Stimulated activated CD4-positive, alpha-beta T cell treated with anti-CD3 and anti-CD28 coated beads, TNF-alpha, amount 100 ng/mL, for 4 hours (primary cell): ENCODE measurements around the gene GNPAT.

Experiments used
- DNase-seq, 3 experiments: peaks; one replicate each; pipeline ENCODE4 v3.0.0-alpha.2; 2020; ENCODE audit warnings: low read depth in 3 of 3

GNPAT gene

DNA sequence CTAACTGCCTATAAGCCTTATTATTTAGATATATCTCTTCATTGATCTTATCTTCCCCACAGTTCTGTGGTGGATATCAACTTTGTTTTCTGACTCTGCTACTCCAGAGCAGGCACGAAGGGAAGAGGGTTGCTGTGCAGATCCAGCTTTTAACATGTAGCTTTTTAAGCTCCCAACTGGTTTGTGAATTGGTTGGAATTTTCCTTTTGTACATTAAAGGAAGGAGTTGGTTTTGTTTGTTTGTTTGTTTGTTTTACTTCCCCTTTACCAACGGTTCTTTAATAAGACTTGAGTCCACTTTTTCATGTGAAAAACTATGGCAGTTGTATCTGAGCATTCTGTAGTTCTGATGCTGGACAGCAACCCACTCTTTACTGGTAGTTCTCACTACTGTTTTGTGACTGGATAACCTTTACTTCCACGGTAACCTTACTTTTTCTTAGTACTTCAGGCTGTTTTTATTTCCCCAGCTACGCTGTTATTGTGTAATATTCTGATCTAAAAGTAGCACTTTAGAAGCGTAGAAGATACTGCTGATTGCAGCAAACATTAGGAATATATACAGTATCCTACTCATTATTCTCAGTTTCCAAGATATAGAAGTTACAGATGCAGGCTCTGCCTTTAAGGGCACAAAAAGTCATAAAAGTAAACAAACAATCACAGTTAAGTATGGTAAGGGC is 1.6 kb downstream of the GNPAT start:
- no peak for DNase-seq

- no peak for DNase-seq
These were observed 7.8 kb downstream of the GNPAT start for GRCh38 chr1:231248778-231249177.

DNA sequence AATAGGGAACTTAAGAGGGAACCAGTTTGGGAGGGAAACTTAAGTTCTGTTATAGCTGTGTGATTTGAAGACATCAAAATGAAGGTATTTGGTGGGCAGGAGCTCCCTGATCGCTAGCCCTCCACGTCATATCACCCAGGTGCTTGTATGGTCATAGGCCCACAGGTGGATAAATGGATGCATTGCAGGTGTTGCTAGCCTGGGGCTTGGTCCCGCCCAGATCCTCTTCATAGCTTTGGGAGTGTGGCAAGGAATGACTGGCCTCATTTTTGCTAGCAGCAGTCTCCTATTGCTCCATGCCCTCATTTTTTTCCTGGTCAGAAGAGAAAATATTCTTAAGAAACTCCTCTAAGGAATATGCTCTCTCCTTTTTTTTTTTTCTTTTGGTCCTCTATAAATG is 11.3 kb downstream of the GNPAT start:
- DNase-seq = no peak

GRCh38 chr1:231260351-231260750 is 19.3 kb downstream of the GNPAT start:
- no peak for DNase-seq

- DNase-seq = no peak
These were observed 23.6 kb downstream of the GNPAT start for GRCh38 chr1:231264642-231265041.

- no peak for DNase-seq
These were observed 24.4 kb downstream of the GNPAT start for GRCh38 chr1:231265379-231265778.

DNA sequence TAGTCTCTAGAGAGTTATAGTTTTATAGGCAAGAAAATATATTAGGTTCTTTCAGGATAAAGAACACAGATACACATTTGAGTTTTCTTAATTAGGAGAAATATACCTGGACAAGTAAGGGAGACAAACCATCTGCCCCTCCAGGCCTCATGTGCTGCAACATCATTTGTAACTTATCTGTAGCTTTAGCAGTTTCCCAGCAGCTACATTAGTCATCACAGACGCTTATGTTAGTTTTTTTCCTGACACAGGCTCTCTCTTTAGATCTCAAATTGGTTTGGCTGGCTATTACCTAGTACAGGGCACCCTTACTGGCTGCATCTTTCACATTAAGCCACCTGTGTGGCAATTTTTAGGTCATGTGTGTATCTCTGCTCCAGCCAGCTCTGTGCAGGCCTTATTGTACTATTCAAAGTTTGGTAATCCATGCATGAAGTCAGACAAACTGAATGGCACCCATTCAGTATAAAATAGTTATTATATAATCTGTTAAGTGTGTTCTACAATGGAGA is 25.9 kb downstream of the GNPAT start:
- DNase-seq = no peak

DNA sequence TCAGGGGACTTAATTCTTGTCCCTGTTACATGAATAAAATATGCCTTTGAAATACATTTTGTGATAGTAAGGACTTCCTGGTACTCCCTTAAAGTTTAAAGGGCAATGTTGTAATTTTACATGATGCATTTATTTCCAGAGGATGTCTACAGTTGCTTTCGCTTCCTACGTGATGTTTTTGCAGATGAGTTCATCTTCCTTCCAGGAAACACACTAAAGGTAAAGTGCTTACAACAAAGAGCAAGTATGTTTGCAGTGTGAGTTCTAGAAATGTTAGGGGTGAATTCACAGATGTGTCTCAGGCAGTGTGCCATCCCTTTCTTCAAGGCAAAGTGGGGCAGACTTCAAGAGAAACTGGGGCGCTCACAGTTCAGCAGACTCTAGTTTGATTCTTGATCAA is 31.2 kb downstream of the GNPAT start:
- DNase-seq = no peak

GRCh38 chr1:231272880-231273279 is 31.9 kb downstream of the GNPAT start:
- DNase-seq = no peak

GRCh38 chr1:231274119-231274825 is 33.3 kb downstream of the GNPAT start:
- no peak for DNase-seq

GRCh38 chr1:231278100-231278790 is 37.2 kb downstream of the GNPAT start:
- no peak for DNase-seq

DNA sequence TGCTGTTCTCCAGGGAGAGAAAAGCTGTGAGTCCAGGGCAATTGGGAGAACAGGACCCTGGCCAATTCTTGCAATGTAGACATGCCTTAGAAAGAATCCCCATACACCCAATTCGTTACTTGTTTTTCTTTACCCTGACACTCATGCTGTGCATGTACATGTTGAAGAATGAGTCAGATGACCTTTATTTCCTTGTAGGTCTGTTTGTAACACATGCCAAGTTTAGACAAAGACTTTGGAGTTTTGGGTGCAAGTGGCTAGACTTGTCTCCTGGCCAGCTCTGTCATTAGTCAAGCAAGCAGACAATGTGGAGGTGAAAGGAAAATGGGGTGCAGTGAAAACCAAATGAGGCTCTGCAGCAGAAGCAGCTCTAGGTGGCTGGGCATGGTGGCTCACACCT is 38.1 kb downstream of the GNPAT start:
- DNase-seq = no peak

DNA sequence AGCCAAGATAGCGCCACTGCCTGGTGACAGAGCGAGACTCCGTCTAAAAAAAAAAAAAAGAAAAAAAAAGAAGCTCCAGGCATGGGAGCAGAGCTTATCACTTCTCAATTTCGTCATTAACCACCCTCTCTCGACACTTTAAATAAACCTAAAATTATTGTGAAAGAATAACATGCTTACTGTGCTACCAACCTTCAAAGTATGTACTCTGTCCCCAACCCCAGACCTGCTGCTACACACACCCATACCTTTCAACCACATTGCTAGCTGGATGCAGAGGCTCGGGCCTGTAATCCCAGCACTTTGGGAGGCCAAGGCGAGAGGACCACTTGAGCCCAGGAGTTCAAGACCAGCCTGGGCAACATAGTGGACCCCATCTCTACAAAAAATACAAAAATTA is 38.7 kb downstream of the GNPAT start:
- DNase-seq = no peak

DNA sequence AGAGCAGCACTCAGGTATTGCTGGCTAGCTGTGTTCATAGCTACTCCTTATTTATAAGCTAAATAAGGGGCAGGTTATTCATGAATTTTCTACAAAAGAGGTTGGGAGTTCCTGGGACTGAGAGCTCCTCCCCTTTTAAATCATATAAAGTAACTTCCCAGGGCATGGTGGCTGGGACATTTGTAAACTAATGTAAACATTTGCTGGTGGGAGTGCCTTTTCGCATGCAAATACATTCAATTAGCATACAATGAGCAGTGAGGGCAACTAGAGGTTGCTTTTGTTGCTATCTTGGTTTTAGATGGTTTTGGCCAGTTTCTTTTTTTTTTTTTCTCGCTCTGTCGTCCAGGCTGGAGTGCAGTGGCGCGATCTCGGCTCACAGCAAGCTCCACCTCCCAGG is 43.4 kb downstream of the GNPAT start:
- no peak for DNase-seq

DNA sequence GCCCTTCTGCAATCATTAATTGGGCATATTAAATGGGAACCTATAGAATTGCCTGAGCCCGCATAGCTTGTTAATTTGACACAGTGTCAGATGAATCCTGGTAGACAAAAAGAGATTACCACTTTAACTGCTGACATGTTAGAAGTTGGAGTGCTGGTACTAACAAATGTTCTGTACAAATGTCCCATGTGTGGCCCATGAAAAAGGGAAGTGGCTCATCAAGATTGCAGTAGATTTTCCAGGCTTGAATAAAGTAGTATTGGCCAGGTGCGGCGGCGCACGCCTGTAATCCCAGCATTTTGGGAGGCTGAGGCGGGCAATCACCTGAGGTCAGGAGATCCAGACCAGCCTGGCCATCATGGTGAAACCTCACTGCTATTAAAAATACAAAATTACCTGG is 45.6 kb downstream of the GNPAT start:
- no peak for DNase-seq

- no peak for DNase-seq
These were observed 54.9 kb downstream of the GNPAT start for GRCh38 chr1:231295938-231296337.

DNA sequence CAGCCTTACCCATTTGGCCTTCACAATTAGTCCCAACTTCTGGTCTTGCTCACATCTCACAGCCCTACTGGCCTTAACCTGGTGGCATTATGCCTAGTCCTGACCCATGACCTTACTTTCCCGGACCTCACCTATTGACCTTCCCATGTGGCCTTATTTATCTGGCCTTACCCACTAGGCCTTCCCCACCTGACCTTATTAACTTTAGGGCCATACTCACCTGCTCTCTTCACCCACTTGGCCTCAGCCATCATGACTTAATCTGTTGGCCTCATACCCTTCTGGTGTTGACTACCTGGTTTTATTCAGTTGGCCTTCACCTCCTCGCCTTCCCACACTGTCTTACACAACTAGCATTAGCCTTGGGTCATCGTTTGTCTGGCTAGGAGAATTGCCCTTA is 61.0 kb downstream of the GNPAT start:
- no peak for DNase-seq

DNA sequence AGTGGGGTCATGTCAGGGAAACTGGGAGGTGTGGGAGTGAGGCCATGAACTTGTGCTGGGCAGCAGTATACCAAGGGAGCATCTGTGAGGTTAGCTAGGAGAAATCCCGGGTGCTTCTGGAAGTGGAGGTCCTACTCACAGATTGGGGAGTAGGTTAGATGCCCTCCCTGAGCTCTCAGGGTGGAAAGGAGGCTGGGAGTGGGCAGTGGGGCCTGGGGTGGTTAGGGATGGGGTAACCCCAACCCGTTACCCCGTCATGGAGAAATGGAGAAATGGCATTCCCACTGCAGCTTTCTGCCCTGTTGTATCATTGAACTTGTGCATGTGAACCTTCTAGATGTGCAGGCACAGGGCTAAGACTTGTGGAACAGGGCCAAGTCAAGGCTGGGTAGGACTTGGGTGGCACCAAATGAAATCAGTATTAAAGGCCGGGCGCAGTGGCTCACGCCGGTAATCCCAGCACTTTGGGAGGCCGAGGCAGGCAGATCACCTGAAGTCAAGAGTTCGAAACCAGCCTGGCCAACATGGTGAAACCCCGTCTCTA is 69.5 kb downstream of the GNPAT start:
- no peak for DNase-seq

DNA sequence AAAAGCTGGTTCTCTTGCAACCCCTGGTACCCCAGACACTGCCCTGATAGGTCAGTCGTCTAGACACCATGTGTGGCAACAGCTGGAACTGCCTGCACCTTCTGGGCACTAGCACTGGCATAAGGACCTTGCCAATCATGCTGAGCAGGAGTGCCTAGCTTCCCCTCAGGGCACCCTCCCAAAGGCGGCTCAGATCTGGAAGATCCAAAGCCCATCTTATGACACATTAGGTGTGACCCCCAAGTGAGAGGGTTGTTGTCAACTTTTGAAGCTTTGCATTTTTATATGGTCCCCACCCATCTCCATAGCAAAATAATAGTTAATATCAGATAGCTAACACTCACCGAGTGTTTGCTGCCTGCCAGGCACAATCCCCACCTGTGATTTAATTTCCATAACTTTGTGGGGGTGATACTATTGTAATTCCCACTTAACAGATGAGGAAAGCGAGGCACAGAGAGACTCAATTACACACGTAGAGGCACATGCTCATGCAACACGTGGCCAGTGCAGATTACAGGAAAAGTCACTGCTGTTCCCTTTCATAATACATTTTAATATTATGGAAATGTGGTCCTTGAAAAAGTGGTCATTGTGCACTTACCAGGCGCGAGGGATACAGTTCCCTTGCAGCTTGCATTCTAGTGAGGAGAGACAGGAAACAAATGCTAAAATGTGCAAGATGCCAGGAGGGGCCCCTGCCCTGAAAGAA is 70.9 kb downstream of the GNPAT start:
- DNase-seq = no peak

DNA sequence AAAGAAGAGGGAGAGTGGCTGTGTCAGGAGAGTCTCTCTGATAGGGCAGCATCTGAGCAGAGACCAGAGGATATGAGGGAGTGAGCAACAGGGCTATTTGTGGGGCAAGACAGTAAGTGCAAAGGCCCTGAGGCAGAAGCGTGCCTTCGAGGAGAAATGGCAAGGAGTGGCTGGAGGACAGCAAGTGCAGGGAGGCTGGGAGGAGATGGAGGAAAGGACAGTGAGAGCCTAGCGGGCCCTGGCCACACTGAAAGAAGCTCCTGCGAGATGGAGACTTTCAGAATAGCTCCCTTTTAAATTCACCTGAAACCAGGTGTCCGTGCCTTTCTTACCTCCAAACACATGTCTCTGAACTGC is 71.4 kb downstream of the GNPAT start:
- DNase-seq = no peak

DNA sequence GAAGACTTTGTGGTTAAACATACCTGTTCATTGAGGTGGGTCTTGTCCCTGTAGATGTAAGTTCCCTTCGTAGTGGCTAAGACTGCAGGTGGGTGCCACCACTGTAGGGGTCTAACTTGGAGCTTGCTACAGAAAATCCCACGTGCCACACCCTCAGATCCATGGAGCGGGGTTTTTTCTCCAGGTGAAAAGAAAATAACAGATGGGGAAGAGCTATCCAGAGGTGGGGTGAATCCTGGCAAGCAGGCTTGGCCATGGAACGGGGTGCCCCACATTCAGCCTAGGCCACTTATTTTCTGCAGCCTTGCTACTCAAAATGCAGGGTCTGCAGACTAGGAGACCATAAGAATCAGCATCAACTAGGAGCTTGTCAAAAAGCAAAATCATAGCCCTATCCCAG is 72.6 kb downstream of the GNPAT start:
- no peak for DNase-seq

DNA sequence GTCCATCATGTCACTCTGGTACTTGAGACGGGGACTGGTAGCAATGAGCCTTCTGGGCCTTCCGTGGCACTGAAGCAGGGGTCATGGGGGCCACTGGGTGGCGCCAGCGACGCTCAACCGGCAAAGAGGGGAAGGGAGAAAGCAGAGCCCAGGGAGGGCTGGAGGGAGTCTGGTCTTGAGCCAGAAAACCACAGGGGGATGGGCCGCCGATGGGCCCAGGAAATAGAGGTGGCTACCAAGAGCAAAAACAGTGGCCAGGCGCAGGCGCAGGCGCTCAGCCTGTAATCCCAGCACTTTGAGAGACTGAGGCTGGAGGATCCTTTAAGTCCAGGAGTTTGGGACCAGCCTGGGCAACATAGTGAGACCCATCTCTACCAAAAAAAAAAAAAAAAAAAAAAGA is 74.9 kb downstream of the GNPAT start:
- peak in 1 of 3 experiments; percentile 7 for DNase-seq
